DND-41 (cell line): Measurements from ENCODE around the gene GTSE1.

Experiments used
- EZH2 ChIP-seq: IDR thresholded peaks from 3 replicates; pipeline ENCODE4 v1.6.1; 2012; ENCODE audit warnings: borderline replicate concordance, low read depth, mild to moderate bottlenecking, moderate library complexity, low read length, inconsistent platforms; ENCODE audit not compliant: severe bottlenecking
- TF ChIP-seq, protein P1 (sequence below): IDR thresholded peaks from 2 replicates; pipeline ENCODE4 v1.5.1; 2012; ENCODE audit warnings: borderline replicate concordance, low read length, moderate library complexity, mild to moderate bottlenecking; ENCODE audit not compliant: poor library complexity, severe bottlenecking; ENCODE audit errors: extremely low read depth

DNA sequence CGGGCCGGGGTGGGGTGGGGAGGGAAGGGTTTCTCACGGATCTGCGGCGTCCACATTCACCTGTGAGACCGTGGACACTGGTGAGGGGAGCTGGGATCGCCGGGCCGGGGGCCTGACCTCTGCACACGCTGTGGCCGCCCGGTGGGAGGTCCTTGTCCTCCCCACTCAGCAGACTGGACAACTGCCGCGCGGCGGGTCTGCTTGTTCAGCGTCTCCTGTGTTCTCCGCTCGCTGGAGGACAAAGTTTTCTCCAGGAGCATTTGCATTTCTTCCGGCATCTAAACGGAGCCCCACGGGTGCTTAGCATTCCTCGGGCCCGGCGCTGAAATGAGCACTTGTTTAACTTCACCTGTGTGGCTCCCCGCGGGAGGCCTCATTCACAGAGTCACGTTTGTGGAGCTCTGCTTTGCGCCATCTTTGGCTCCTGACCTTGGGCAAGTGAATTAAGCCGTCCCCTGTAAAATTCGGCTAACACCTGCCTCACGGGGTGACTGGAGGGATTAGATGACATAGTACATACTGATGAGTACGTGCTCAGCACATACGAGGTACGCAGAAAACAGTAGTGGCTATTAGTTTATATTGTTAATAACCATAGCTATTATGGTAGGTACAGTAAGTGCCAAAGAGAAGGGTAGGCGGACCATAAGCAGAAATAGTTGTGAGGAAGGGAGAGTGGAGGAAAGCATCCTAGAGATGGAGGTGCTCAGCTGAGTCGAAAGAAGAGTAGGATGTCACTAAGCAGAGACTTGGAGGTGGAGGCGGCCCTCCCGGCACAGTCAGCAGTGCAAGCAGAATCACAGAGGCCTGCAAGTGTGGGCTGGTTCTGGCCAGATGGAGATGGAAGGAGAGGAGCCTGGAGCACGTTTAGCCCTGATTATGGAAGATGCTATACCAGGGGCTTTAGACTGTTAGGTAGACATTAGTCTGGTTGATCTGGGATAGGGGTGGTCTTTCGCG, 39.7 kb downstream of the GTSE1 start:
- TF ChIP-seq, protein P1, sequence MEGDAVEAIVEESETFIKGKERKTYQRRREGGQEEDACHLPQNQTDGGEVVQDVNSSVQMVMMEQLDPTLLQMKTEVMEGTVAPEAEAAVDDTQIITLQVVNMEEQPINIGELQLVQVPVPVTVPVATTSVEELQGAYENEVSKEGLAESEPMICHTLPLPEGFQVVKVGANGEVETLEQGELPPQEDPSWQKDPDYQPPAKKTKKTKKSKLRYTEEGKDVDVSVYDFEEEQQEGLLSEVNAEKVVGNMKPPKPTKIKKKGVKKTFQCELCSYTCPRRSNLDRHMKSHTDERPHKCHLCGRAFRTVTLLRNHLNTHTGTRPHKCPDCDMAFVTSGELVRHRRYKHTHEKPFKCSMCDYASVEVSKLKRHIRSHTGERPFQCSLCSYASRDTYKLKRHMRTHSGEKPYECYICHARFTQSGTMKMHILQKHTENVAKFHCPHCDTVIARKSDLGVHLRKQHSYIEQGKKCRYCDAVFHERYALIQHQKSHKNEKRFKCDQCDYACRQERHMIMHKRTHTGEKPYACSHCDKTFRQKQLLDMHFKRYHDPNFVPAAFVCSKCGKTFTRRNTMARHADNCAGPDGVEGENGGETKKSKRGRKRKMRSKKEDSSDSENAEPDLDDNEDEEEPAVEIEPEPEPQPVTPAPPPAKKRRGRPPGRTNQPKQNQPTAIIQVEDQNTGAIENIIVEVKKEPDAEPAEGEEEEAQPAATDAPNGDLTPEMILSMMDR: no peak
- no peak for TF ChIP-seq EZH2
